Thoracic aorta (tissue), 2 donors: ENCODE data around the gene SPATA24. TPM values are rescaled to one million over a fixed set of nuclear protein-coding genes. Genes with fewer than 3 reads are reported as not detected.

Experiments
- ATAC-seq: fragments of 150-250 bp; one replicate; pipeline ENCODE4 v1.8.0; 2017; ENCODE audit warnings: low read depth; ENCODE audit not compliant: insufficient number of reproducible peaks, low FRiP score
- DNase-seq: peaks from one replicate; pipeline ENCODE4 v3.0.0-alpha.2; 2020; ENCODE audit warnings: low spot score
- H3K27ac ChIP-seq, 2 donors: fragments of 200-600 bp; sonication (generic); 1 replicate in 1 of 2; 2 replicates in 1 of 2; pipeline ENCODE4 v1.5.1; 2016; ENCODE audit warnings: mild to moderate bottlenecking in 2 of 2, moderate library complexity in 2 of 2
- H3K27me3 ChIP-seq: fragments of 200-600 bp; sonication (generic); replicated peaks from 2 replicates; pipeline ENCODE4 v1.6.0; 2016; ENCODE audit warnings: mild to moderate bottlenecking; ENCODE audit not compliant: insufficient read depth
- H3K36me3 ChIP-seq: fragments of 200-600 bp; sonication (generic); one replicate; pipeline ENCODE4 v1.5.1; 2016
- H3K4me1 ChIP-seq, 2 donors: fragments of 200-600 bp; sonication (generic); 1 replicate in 1 of 2; 2 replicates in 1 of 2; pipeline versions ENCODE4 v1.5.1 to v1.6.0; 2016; ENCODE audit warnings: low read depth in 2 of 2, mild to moderate bottlenecking in 1 of 2; ENCODE audit not compliant: control insufficient read depth in 1 of 2
- H3K4me3 ChIP-seq: fragments of 200-600 bp; sonication (generic); 2 replicates; pipeline ENCODE4 v1.5.1; 2016; ENCODE audit warnings: mild to moderate bottlenecking
- H3K9me3 ChIP-seq: fragments of 200-600 bp; sonication (generic); 2 replicates; pipeline ENCODE4 v1.5.1; 2016
- total RNA-seq, 2 donors: library from RNA; depleted of rRNA; stranded (reverse); fragments of >200 nt; gene quantifications; one replicate each; pipeline versions ENCODE4 v1.1.0 to v1.2.3, GENCODE V29; 2016
- TF ChIP-seq, protein P1 (sequence below): fragments of 200-600 bp; sonication (generic); IDR thresholded peaks from one replicate; pipeline ENCODE4 v1.5.1; 2019; ENCODE audit warnings: antibody characterized with exemption

Gene SPATA24
- total RNA-seq, 2 donors from 2014 or later: 1.2 to 11.6 TPM

DNA sequence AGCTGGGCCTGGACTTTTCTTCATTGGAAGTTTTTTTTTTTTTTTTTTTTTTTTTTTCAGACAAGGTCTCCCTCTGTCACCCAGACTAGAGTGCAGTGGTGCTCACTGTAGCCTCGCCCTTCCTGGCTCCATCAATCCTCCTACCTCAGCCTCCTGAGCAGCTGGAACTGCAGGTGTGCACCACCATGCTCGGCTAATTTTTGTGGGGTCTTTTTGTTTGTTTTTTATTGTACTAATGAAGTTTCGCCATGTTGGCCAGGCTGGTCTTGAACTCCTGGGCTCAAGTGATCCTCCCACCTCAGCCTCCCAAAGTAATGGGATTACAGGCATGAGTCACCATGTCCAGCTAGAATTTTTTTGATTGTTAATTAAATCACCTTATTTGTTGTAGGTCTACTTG, 31.8 kb upstream of the SPATA24 start:
- H3K27ac ChIP-seq: no peak overlapping the region
- peaks cover 4 to 12% of the 10 kb centered on the region in 2 donors for H3K4me1 ChIP-seq
- TF ChIP-seq, protein P1, sequence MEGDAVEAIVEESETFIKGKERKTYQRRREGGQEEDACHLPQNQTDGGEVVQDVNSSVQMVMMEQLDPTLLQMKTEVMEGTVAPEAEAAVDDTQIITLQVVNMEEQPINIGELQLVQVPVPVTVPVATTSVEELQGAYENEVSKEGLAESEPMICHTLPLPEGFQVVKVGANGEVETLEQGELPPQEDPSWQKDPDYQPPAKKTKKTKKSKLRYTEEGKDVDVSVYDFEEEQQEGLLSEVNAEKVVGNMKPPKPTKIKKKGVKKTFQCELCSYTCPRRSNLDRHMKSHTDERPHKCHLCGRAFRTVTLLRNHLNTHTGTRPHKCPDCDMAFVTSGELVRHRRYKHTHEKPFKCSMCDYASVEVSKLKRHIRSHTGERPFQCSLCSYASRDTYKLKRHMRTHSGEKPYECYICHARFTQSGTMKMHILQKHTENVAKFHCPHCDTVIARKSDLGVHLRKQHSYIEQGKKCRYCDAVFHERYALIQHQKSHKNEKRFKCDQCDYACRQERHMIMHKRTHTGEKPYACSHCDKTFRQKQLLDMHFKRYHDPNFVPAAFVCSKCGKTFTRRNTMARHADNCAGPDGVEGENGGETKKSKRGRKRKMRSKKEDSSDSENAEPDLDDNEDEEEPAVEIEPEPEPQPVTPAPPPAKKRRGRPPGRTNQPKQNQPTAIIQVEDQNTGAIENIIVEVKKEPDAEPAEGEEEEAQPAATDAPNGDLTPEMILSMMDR: no peak
- H3K36me3 ChIP-seq: peaks cover 4% of the 10 kb centered on the region
- H3K9me3 ChIP-seq: no peaks in the 10 kb centered on the region
- ATAC-seq (no peak), DNase-seq (no peak)
- no peaks in the 10 kb centered on the region for H3K27me3 ChIP-seq
- no peak overlapping the region for H3K4me3 ChIP-seq

DNA sequence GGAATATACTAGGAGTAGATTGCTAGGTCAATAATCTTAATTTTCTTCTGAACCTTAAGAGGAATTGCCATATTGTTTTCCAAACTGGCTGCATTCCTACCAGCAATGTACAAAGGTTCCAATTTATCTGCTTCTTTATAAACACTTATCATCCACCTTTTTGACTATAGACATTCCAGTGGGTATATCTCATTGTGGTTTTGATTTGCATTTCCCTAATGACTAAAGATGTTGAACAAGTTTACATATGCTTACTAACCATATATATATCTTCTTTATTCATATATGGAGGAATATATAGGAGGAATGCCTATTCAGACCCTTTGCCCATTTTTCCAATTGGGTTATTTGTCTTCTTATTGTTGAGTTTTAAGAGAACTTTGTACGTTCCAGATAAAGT, 27.8 kb upstream of the SPATA24 start:
- TF ChIP-seq, protein P1: no peak
- H3K27ac ChIP-seq: no peak overlapping the region
- DNase-seq (no peak), ATAC-seq (no peak)
- no peaks in the 10 kb centered on the region for H3K27me3 ChIP-seq
- peaks cover 0 to 3% of the 10 kb centered on the region in 2 donors for H3K4me1 ChIP-seq
- H3K36me3 ChIP-seq: peaks cover 14% of the 10 kb centered on the region
- H3K4me3 ChIP-seq: no peak overlapping the region
- H3K9me3 ChIP-seq: no peaks in the 10 kb centered on the region

DNA sequence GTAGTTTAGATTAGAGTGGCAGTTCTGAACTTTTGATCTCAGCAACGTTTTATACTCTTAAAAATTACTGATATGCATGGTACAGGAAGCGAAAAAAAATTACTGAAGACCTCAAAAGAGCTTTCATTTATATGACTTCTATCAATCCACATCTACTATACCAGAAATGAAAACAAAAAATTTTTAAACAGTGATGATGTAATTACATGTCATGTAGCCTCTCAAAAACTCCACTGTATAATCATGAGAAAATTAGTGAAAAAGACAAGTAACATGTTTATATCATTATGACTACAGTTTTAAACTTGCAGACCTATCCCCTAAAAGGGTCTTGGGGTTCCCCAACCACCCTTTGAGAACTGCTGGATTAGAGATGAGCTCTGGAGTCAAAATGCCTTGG, 26.1 kb upstream of the SPATA24 start:
- peaks cover 0 to 3% of the 10 kb centered on the region in 2 donors for H3K4me1 ChIP-seq
- no peaks in the 10 kb centered on the region for H3K27me3 ChIP-seq
- DNase-seq (no peak), ATAC-seq (no peak)
- no peak overlapping the region for H3K4me3 ChIP-seq
- H3K27ac ChIP-seq: no peak overlapping the region
- no peaks in the 10 kb centered on the region for H3K9me3 ChIP-seq
- peaks cover 14% of the 10 kb centered on the region for H3K36me3 ChIP-seq
- TF ChIP-seq, protein P1: no peak

DNA sequence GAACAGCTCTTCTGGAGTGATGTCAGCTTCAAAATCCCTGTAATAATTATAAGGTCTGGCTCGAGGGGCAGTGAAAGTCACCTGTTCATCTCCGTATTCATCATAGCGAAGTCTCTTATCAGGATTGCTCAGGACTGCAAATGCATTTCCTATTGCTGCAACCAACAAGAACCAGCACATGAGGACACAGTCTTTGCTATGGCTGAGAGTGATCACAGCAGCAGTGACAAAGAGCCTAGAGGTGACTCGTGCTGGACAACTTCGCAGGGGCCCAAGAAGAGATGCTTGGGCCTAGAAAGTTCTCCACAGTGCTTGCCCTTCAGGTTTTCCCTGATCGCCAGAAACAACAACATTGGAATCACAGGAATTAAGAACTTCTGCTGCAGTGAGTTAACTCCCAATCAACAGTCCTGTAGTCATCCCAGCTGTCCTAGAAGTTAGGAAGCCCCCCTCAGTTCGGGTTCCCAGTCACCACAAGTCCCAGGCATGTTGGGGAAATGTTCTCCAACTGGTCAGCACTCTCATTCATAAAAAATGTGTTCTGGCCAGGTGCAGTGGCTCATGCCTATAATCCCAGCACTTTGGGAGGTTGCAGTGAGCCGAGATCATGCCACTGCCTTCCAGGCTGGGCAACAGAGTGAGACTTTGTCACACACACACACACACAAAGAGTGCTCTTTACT, 22.5 kb upstream of the SPATA24 start:
- H3K4me3 ChIP-seq: no peak overlapping the region
- TF ChIP-seq, protein P1: no peak
- DNase-seq: no peak
- peaks cover 10% of the 10 kb centered on the region for H3K36me3 ChIP-seq
- H3K4me1 ChIP-seq: peaks cover 0 to 3% of the 10 kb centered on the region in 2 donors
- peak overlapping the region in 1 of 2 donors; percentile 57 for H3K27ac ChIP-seq
- ATAC-seq: peak; percentile 33
- no peaks in the 10 kb centered on the region for H3K27me3 ChIP-seq
- H3K9me3 ChIP-seq: no peaks in the 10 kb centered on the region

DNA sequence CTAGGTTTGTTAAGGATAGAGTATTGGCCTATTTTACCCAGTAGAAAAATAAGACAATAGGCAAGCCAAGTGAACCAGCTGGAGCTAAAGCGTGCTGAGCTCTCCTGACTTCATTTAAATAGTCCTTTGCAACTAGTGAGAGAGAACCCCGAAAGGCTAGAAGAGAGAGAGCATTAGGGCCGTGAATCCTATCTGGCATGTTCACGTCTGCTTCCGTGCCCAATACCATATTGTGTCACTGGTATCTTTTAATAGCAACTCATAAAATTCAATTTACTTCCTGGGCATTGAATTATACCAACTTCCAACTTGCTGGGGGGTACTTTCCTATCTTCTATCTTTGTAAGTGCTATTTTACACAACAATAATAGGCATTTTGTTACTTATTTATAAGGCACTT, 21.6 kb upstream of the SPATA24 start:
- Histone ChIP-seq H3K36me3 (peaks cover 10% of the 10 kb centered on the region), H3K4me1 (peaks cover 0 to 3% of the 10 kb centered on the region in 2 donors), H3K4me3 (no peak overlapping the region), H3K9me3 (no peaks in the 10 kb centered on the region), H3K27me3 (no peaks in the 10 kb centered on the region), H3K27ac (no peak overlapping the region)
- ATAC-seq: no peak
- DNase-seq: no peak
- TF ChIP-seq, protein P1: no peak
